A172 (cell line): ENCODE data around the gene GIMAP7. TPM values are rescaled to one million over a fixed set of nuclear protein-coding genes. Genes with fewer than 3 reads are reported as not detected.
"Not testable (repeated sequence)": the region's sequence is repeated elsewhere in the genome, so short reads cannot be mapped to it uniquely, and the experiment has no call there.

ENCODE experiments used
- DNase-seq: peaks from one replicate; pipeline ENCODE4 v3.0.0-alpha.2; 2015; ENCODE audit warnings: low spot score
- total RNA-seq: library from RNA; depleted of rRNA; stranded (reverse); fragments of >200 nt; shearing (Covaris generic); gene quantifications from 2 replicates; pipeline ENCODE4 v1.2.3, GENCODE V29; 2014; rRNA removed

GIMAP7 gene
- not detected in 2 replicates for total RNA-seq

- DNase-seq: no peak
Measured at GRCh38 chr7:150514748-150515222, at the start of gene GIMAP7. TSS of gene GIMAP7 (plus strand) at chr7:150514872. CDS start at chr7:150519975, 5,103 bp downstream.

- no peak for DNase-seq
Measured at GRCh38 chr7:150464962-150465361, 49.7 kb upstream of the GIMAP7 start.

- no peak for DNase-seq
Measured at GRCh38 chr7:150465414-150465813, 49.3 kb upstream of the GIMAP7 start.

- DNase-seq: no peak
Measured at GRCh38 chr7:150466477-150466876, 48.2 kb upstream of the GIMAP7 start.

- DNase-seq: no peak
Measured at GRCh38 chr7:150468241-150468640, 46.4 kb upstream of the GIMAP7 start.

- no peak for DNase-seq
Measured at GRCh38 chr7:150471886-150472285, 42.8 kb upstream of the GIMAP7 start.

GRCh38 chr7:150473902-150474301 lies 40.8 kb upstream of the GIMAP7 start:
- DNase-seq: no peak

- no peak for DNase-seq
Measured at GRCh38 chr7:150476285-150476684, 38.4 kb upstream of the GIMAP7 start.

GRCh38 chr7:150476819-150477631 lies 37.6 kb upstream of the GIMAP7 start:
- no peak for DNase-seq

- no peak for DNase-seq
Measured at GRCh38 chr7:150479023-150479716, 35.5 kb upstream of the GIMAP7 start.

GRCh38 chr7:150481186-150481920 lies 33.3 kb upstream of the GIMAP7 start:
- DNase-seq: no peak

GRCh38 chr7:150481922-150482321 lies 32.8 kb upstream of the GIMAP7 start:
- no peak for DNase-seq

GRCh38 chr7:150483514-150483913 lies 31.2 kb upstream of the GIMAP7 start:
- not testable (repeated sequence) for DNase-seq

GRCh38 chr7:150484071-150484470 lies 30.6 kb upstream of the GIMAP7 start:
- DNase-seq: not testable (repeated sequence)

GRCh38 chr7:150487625-150488024 lies 27.0 kb upstream of the GIMAP7 start:
- DNase-seq: no peak

- no peak for DNase-seq
Measured at GRCh38 chr7:150489782-150490181, 24.9 kb upstream of the GIMAP7 start.

GRCh38 chr7:150493442-150493841 lies 21.2 kb upstream of the GIMAP7 start:
- not testable (repeated sequence) for DNase-seq

GRCh38 chr7:150502519-150502918 lies 12.2 kb upstream of the GIMAP7 start:
- no peak for DNase-seq

- no peak for DNase-seq
Measured at GRCh38 chr7:150503155-150503554, 11.5 kb upstream of the GIMAP7 start.

GRCh38 chr7:150503581-150503980 lies 11.1 kb upstream of the GIMAP7 start:
- DNase-seq: no peak

GRCh38 chr7:150507947-150508602 lies 6.6 kb upstream of the GIMAP7 start:
- DNase-seq: no peak

GRCh38 chr7:150511048-150511447 lies 3.6 kb upstream of the GIMAP7 start:
- no peak for DNase-seq
